Effector memory CD4-positive, alpha-beta T cell (primary cell): ENCODE results near the gene ISM1.
"Not testable (repeated sequence)": the region's sequence is repeated elsewhere in the genome, so short reads cannot be mapped to it uniquely, and the experiment has no call there.

Experiments
- DNase-seq, 3 donors: peaks; one replicate each; pipeline ENCODE4 v3.0.0-alpha.2; 2020
- H3K27ac ChIP-seq: 2 replicates; pipeline ENCODE4 v1.7.0; 2013; ENCODE audit warnings: mild to moderate bottlenecking, low read length, moderate library complexity; ENCODE audit not compliant: insufficient read depth, poor library complexity, severe bottlenecking
- H3K27me3 ChIP-seq: replicated peaks from 2 replicates; pipeline ENCODE4 v1.7.0; 2013; ENCODE audit warnings: mild to moderate bottlenecking, low read length; ENCODE audit not compliant: insufficient read depth, control insufficient read depth, poor library complexity, severe bottlenecking
- H3K36me3 ChIP-seq: 2 replicates; pipeline ENCODE4 v1.7.0; 2013; ENCODE audit warnings: mild to moderate bottlenecking, low read length, moderate library complexity; ENCODE audit not compliant: control insufficient read depth, insufficient read depth
- H3K4me1 ChIP-seq: 2 replicates; pipeline ENCODE4 v1.7.0; 2013; ENCODE audit warnings: low read length, mild to moderate bottlenecking; ENCODE audit not compliant: control insufficient read depth, insufficient read depth, poor library complexity, severe bottlenecking
- H3K4me3 ChIP-seq: 2 replicates; pipeline ENCODE4 v1.7.0; 2013; ENCODE audit warnings: low read length, low read depth, mild to moderate bottlenecking; ENCODE audit not compliant: insufficient read depth, poor library complexity, severe bottlenecking
- H3K9me3 ChIP-seq: 2 replicates; pipeline ENCODE4 v1.7.0; 2013; ENCODE audit warnings: mild to moderate bottlenecking, low read length, moderate library complexity; ENCODE audit not compliant: control insufficient read depth

The ISM1 gene

DNA sequence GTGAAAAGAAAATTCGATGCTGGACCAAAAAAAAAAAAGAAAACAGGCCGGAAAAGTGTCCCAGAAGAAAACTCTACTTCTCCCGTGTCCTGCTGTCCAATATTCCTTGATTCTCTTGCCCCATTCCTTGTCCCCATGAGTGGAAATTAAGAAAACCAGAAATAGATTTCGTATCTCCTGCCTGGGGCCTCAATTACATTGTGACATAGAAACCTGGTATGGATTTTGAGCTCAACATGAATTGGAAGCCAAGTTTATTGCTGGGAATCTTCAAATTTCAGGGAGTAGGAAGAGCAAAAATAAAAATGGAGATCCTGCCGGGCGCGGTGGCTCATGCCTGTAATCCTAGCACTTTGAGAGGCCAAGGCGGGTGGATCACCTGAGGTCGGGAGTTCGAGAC lies 11.9 kb downstream of the ISM1 start:
- Histone ChIP-seq H3K27me3 (no peaks in the 10 kb centered on the region), H3K9me3 (no peaks in the 10 kb centered on the region), H3K27ac (no peak overlapping the region), H3K4me3 (no peak overlapping the region), H3K4me1 (peaks cover 15% of the 10 kb centered on the region), H3K36me3 (no peaks in the 10 kb centered on the region)
- DNase-seq: no peak

DNA sequence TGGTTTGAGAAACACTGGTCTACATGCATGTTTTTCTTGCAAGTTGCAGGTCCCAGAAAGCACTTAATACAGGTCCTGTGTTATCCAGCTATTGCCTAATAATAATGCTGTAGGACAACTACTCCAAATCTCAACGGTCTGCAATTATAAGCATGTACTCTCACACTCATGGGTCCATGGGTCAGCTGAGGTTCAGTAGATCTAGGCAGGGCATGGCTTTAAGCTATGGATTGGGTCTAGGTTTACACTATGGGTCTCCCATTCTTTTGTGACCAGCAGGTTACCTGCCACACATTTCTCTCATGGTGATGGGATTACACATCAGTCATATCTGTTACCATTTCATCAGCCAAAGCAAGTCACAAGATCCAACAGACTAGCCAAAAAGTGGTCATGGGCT lies 13.9 kb downstream of the ISM1 start:
- H3K27ac ChIP-seq: no peak overlapping the region
- H3K9me3 ChIP-seq: no peaks in the 10 kb centered on the region
- H3K27me3 ChIP-seq: no peaks in the 10 kb centered on the region
- no peaks in the 10 kb centered on the region for H3K36me3 ChIP-seq
- H3K4me1 ChIP-seq: peaks cover 11% of the 10 kb centered on the region
- no peak overlapping the region for H3K4me3 ChIP-seq
- no peak for DNase-seq

- not testable (repeated sequence) for H3K9me3 ChIP-seq, H3K4me1 ChIP-seq, H3K27me3 ChIP-seq, DNase-seq, H3K36me3 ChIP-seq, H3K4me3 ChIP-seq, H3K27ac ChIP-seq
Measured at GRCh38 chr20:13236360-13236759, 15.3 kb downstream of the ISM1 start.

- Histone ChIP-seq H3K27me3 (no peaks in the 10 kb centered on the region), H3K27ac (no peak overlapping the region), H3K9me3 (no peaks in the 10 kb centered on the region), H3K4me3 (no peak overlapping the region), H3K4me1 (no peaks in the 10 kb centered on the region), H3K36me3 (no peaks in the 10 kb centered on the region)
- no peak for DNase-seq
Measured at GRCh38 chr20:13236990-13237720, 16.1 kb downstream of the ISM1 start.

DNA sequence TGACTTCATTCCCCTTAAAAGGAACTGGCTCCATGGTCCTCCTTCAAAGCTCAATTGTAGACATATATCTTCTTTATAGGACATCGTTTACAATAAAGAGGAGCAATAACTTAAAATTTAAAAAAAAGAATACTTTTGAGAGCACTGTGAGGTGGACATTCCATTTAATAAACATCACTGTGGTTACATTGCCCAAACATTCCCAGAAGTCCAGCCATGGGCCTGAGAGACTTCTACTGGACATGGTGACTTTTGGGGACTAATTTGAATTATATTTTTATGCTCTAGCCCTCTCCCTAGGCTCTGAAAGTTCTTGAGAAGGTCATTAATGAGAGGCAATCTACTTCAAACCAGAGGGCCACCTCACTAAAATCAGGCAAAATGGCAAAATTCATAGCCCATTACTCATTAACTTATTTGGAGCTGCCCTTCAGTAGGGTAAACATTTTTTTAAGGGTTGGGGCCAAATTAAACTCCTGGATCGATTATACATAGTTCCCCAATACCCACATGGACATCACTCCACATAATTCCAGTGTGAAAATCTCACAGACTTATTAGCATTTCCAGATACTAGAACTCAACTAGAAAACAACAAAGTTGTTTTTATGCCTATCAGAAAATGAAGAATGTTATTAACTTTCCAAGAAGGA lies 17.1 kb downstream of the ISM1 start:
- H3K4me3 ChIP-seq: no peak overlapping the region
- no peak for DNase-seq
- no peaks in the 10 kb centered on the region for H3K27me3 ChIP-seq
- no peak overlapping the region for H3K27ac ChIP-seq
- no peaks in the 10 kb centered on the region for H3K36me3 ChIP-seq
- no peaks in the 10 kb centered on the region for H3K4me1 ChIP-seq
- H3K9me3 ChIP-seq: no peaks in the 10 kb centered on the region

DNA sequence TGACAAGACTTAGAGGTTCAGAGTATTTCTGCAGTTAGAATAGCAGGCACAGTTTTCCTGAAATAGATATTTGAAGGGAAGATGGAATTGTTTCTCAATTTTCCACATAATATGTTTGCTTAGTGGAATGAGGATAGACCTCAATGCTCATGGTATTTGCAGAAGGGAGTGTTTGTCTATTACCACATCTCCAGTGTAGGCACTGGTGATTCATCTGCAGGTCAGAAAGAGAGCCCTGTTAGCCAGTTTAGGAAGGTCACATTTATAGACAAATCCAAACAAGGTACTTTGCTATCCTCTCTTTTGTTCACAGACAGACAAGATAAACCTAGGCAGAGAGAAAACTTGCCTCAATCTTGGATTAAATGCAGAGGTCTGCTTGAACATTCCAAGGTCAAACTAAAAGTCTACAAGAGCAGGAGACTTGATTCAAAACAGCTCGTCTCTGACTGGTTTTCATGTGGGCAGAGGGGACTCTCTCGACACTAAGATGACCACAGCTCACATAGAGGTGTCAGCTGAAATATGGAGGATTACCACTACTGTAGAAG lies 22.8 kb downstream of the ISM1 start:
- H3K9me3 ChIP-seq: no peaks in the 10 kb centered on the region
- peaks cover 21% of the 10 kb centered on the region for H3K4me1 ChIP-seq
- H3K27me3 ChIP-seq: no peaks in the 10 kb centered on the region
- no peak overlapping the region for H3K4me3 ChIP-seq
- no peak for DNase-seq
- H3K27ac ChIP-seq: no peak overlapping the region
- H3K36me3 ChIP-seq: no peaks in the 10 kb centered on the region

DNA sequence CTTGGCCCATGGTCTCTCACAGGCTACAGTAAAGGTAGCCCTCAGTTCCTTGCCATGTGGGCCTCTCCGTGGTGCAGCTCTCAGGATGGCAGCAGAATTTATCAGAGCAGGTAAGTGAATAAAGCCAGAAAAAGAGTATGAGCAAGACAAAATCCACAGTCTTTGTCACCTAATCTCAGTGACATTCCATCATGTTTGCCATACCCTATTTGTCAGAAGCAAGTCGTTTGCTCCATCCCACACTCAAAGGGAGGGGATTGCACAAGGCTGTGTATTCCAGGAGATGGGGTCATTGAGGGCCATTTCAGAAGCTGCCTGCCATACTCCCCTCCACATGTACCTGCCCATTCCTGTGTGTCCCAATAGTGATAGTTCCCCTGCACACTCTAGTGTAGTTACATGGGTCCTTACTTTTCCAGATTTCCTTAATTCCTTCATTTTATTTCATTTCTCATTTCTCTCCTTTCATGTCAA lies 24.2 kb downstream of the ISM1 start:
- no peak overlapping the region for H3K27ac ChIP-seq
- H3K27me3 ChIP-seq: no peaks in the 10 kb centered on the region
- H3K4me1 ChIP-seq: peaks cover 31% of the 10 kb centered on the region
- DNase-seq: no peak
- no peaks in the 10 kb centered on the region for H3K9me3 ChIP-seq
- no peak overlapping the region for H3K4me3 ChIP-seq
- no peaks in the 10 kb centered on the region for H3K36me3 ChIP-seq

DNA sequence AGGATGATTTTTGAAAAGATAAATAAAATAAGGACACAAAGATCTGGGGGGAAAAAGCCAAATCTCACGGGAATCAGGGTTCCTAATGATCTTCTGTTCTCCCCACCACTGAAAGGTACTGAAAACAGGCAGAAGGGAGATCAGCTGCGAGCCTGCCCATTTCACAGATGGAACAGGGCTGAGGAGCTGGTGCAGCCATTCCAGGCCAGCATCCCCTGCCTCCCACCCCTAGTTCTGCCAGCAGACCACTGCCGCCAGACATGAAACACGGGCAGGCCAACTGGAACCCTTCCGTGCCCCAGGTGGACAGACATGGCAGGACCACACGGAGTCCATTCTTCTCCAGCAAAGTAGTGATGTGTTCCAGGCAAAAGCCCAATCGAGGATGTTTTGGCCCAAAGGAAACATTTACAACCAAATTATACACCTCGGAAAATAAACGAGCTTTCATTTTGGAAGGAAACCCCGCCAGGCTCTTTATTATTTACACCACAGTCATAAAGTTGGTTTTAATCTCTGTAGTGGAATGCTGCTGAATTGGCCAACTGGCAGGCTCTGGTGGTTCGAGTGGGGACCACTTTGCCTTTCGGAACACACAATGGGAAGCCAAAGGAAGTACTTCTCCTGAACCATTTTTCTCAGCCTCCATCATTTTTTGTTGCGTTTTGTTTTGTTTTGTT lies 28.2 kb downstream of the ISM1 start:
- Histone ChIP-seq H3K27ac (peak overlapping the region; percentile 67), H3K4me1 (peaks cover 31% of the 10 kb centered on the region), H3K4me3 (no peak overlapping the region), H3K36me3 (no peaks in the 10 kb centered on the region), H3K27me3 (no peaks in the 10 kb centered on the region), H3K9me3 (no peaks in the 10 kb centered on the region)
- DNase-seq: no peak

- DNase-seq: no peak
- Histone ChIP-seq H3K4me1 (peaks cover 31% of the 10 kb centered on the region), H3K9me3 (no peaks in the 10 kb centered on the region), H3K27me3 (no peaks in the 10 kb centered on the region), H3K36me3 (no peaks in the 10 kb centered on the region), H3K27ac (no peak overlapping the region), H3K4me3 (no peak overlapping the region)
Measured at GRCh38 chr20:13249798-13250170, 28.7 kb downstream of the ISM1 start.

GRCh38 chr20:13250251-13250650 lies 29.2 kb downstream of the ISM1 start:
- Histone ChIP-seq H3K4me3 (no peak overlapping the region), H3K27ac (no peak overlapping the region), H3K4me1 (peaks cover 31% of the 10 kb centered on the region)

More at GRCh38 chr20:13250251-13250650, 29.2 kb downstream of the ISM1 start:
- H3K36me3 ChIP-seq: no peaks in the 10 kb centered on the region
- H3K9me3 ChIP-seq: no peaks in the 10 kb centered on the region
- DNase-seq: no peak
- H3K27me3 ChIP-seq: no peaks in the 10 kb centered on the region
